ENCODE results near the gene BCL11B. TPM values are rescaled to one million over a fixed set of nuclear protein-coding genes. Genes with fewer than 3 reads are reported as not detected.

Gene BCL11B
- polyA plus RNA-seq, 3 donors: 0.01 TPM; not detected in 2

- Histone ChIP-seq H3K9me3 (replicated peaks in 1 of 2; ENCODE audit: control insufficient read depth in 1 of 2, insufficient read depth in 1 of 2, low read length in 2 of 2) (no peaks in the 10 kb centered on the region), H3K4me3 (replicated peaks in 1 of 3; ENCODE audit: low read depth in 2 of 3, low read length in 3 of 3) (no peak overlapping the region), H3K27me3 (ENCODE audit: control insufficient read depth in 2 of 2, insufficient read depth in 2 of 2, low read length in 2 of 2) (peaks cover 0 to 5% of the 10 kb centered on the region in 2 donors), H3K4me1 (ENCODE audit: control insufficient read depth in 1 of 2, insufficient read depth in 2 of 2, low read length in 2 of 2) (no peaks in the 10 kb centered on the region), H3K27ac (ENCODE audit: low read depth in 1 of 2, low read length in 2 of 2) (no peak overlapping the region), H3K36me3 (replicated peaks in 1 of 2; ENCODE audit: control insufficient read depth in 1 of 2, insufficient read depth in 2 of 2, low read length in 2 of 2) (no peaks in the 10 kb centered on the region), H4K20me1 (ENCODE audit: insufficient read depth, low read length) (no peaks in the 10 kb centered on the region), H3K79me2 (ENCODE audit: insufficient read depth, low read length) (no peaks in the 10 kb centered on the region), H2AFZ (ENCODE audit: insufficient read depth, low read depth, low read length, poor library complexity, severe bottlenecking) (no peak overlapping the region), H3K4me2 (replicated peaks; ENCODE audit: extremely low read depth, low read length, poor library complexity, severe bottlenecking) (no peak overlapping the region), H3K9ac (ENCODE audit: insufficient read depth, low read length, poor library complexity, severe bottlenecking) (no peak overlapping the region)
- intact Hi-C loops (cut with micrococcal nuclease): no loop called here
- peak overlapping the region in 1 of 2 donors; percentile 27 for H3K4me3 Mint-ChIP-seq
- TF ChIP-seq CTCF (IDR thresholded peaks at IDR 0.05): no peak
- WGBS (ENCODE audit: insufficient coverage): 100% methylated on average over 1 of the region's 11 CpGs
- no peak overlapping the region for H3K27ac Mint-ChIP-seq
- no peak for DNase-seq
- H3K36me3 Mint-ChIP-seq: no peaks in the 10 kb centered on the region
- no peaks in the 10 kb centered on the region for H3K9me3 Mint-ChIP-seq
- peaks cover 9% of the 10 kb centered on the region for H3K4me1 Mint-ChIP-seq
- H3K27me3 Mint-ChIP-seq (ENCODE audit: low read depth in 3 of 3): peaks cover 9 to 16% (median 14%) of the 10 kb centered on the region in 3 donors
These were observed 81.2 kb downstream of the BCL11B start for GRCh38 chr14:99190696-99191394.

GRCh38 chr14:99189201-99189801, 82.7 kb downstream of the BCL11B start:
- Histone ChIP-seq H2AFZ (ENCODE audit: insufficient read depth, low read depth, low read length, poor library complexity, severe bottlenecking) (no peak overlapping the region), H3K27ac (ENCODE audit: low read depth in 1 of 2, low read length in 2 of 2) (no peak overlapping the region), H3K9ac (ENCODE audit: insufficient read depth, low read length, poor library complexity, severe bottlenecking) (no peak overlapping the region), H3K27me3 (ENCODE audit: control insufficient read depth in 2 of 2, insufficient read depth in 2 of 2, low read length in 2 of 2) (peaks cover 0 to 5% of the 10 kb centered on the region in 2 donors), H4K20me1 (ENCODE audit: insufficient read depth, low read length) (no peaks in the 10 kb centered on the region), H3K9me3 (replicated peaks in 1 of 2; ENCODE audit: control insufficient read depth in 1 of 2, insufficient read depth in 1 of 2, low read length in 2 of 2) (no peaks in the 10 kb centered on the region), H3K4me3 (replicated peaks in 1 of 3; ENCODE audit: low read depth in 2 of 3, low read length in 3 of 3) (no peak overlapping the region), H3K4me1 (ENCODE audit: control insufficient read depth in 1 of 2, insufficient read depth in 2 of 2, low read length in 2 of 2) (no peaks in the 10 kb centered on the region), H3K79me2 (ENCODE audit: insufficient read depth, low read length) (no peaks in the 10 kb centered on the region), H3K4me2 (replicated peaks; ENCODE audit: extremely low read depth, low read length, poor library complexity, severe bottlenecking) (no peak overlapping the region), H3K36me3 (replicated peaks in 1 of 2; ENCODE audit: control insufficient read depth in 1 of 2, insufficient read depth in 2 of 2, low read length in 2 of 2) (no peaks in the 10 kb centered on the region)
- peaks cover 11 to 14% (median 14%) of the 10 kb centered on the region in 3 donors for H3K27me3 Mint-ChIP-seq (ENCODE audit: low read depth in 3 of 3)
- 97% methylated on average over 16 of the region's 26 CpGs for WGBS (ENCODE audit: insufficient coverage)
- H3K4me3 Mint-ChIP-seq: no peak overlapping the region
- intact Hi-C loops (cut with micrococcal nuclease): no loop called here
- H3K4me1 Mint-ChIP-seq: peaks cover 9% of the 10 kb centered on the region
- H3K9me3 Mint-ChIP-seq: no peaks in the 10 kb centered on the region
- no peaks in the 10 kb centered on the region for H3K36me3 Mint-ChIP-seq
- H3K27ac Mint-ChIP-seq: no peak overlapping the region
- no peak for TF ChIP-seq CTCF (IDR thresholded peaks at IDR 0.05)
- no peak for DNase-seq
